SK-N-MC (cell line): ENCODE measurements around the gene NDUFA13.

ENCODE experiments used
- EZH2 ChIP-seq: fragments of 200-600 bp; sonication (generic); IDR thresholded peaks from one replicate; pipeline ENCODE4 v1.6.1; 2017; ENCODE audit warnings: antibody characterized with exemption
- POLR2AphosphoS5 ChIP-seq: IDR thresholded peaks from 2 replicates; pipeline ENCODE4 v1.6.1; 2012; ENCODE audit warnings: mild to moderate bottlenecking, low read depth, low read length, borderline replicate concordance

GRCh38 chr19:19545707-19546106 lies 29.7 kb downstream of the NDUFA13 start:
- TF ChIP-seq EZH2 = no peak
- no peak for TF ChIP-seq POLR2AphosphoS5
